GM12878 (cell line): Measurements from ENCODE around the gene CAPN10. TPM values are rescaled to one million over a fixed set of nuclear protein-coding genes. Genes with fewer than 3 reads are reported as not detected.

Experiments
- ATAC-seq: fragments of 200-7000 bp; cut with Tn5 transposase; 3 replicates; pipeline ENCODE4 v1.9.1; 2020; ENCODE audit warnings: mild to moderate bottlenecking, moderate library complexity
- BruUV-seq: library from RNA; stranded (reverse); fragments of 400-500 nt; replicated peaks from 2 replicates; lab custom pipeline; 2021; lab: Mats Ljungman, UMichigan
- CTCF ChIA-PET: fragments of 300-600 bp; sonication (Branson Sonifier 250); formaldehyde crosslinking; extraction: SDS; loops from one replicate; lab custom pipeline; 2021; ENCODE audit warnings: inconsistent platforms; lab: Yijun Ruan, JAX
- POLR2A ChIA-PET: fragments of 350-600 bp; formaldehyde crosslinking; extraction: SDS; loops from one replicate; lab custom pipeline; 2021; ENCODE audit warnings: inconsistent platforms; lab: Charles Lee
- RAD21 ChIA-PET: fragments of 300-600 bp; sonication (Branson Sonifier 250); formaldehyde crosslinking; loops from one replicate; lab custom pipeline; 2023; ENCODE audit warnings: antibody characterized with exemption; ENCODE audit not compliant: unreplicated experiment; lab: Charles Lee
- SMC1A ChIA-PET: fragments of 300-600 bp; sonication (Branson Sonifier 250); formaldehyde crosslinking; loops from one replicate; lab custom pipeline; 2023; ENCODE audit not compliant: unreplicated experiment, uncharacterized antibody; lab: Charles Lee
- DNase-seq: peaks from one replicate; pipeline ENCODE4 v3.0.0-alpha.2; 2011; ENCODE audit warnings: low read depth, low spot score
- FAIRE-seq: peaks from 3 replicates; lab custom pipeline; 2011; peaks lifted over from hg19 to GRCh38; lab: Jason Lieb, UNC
- H2AFZ ChIP-seq: 2 replicates; pipeline ENCODE4 v1.6.0; 2011; ENCODE audit warnings: low read depth, low read length, control low read depth; ENCODE audit not compliant: control insufficient read depth
- H3K27ac ChIP-seq: 2 replicates; pipeline ENCODE4 v1.5.1; 2011; ENCODE audit warnings: control low read depth; ENCODE audit not compliant: control insufficient read depth, insufficient read depth
- H3K27me3 ChIP-seq, 2 experiments: replicated peaks in 1 of 2; 2 replicates each; pipeline versions ENCODE4 v1.6.0 to v1.6.1; 2011; ENCODE audit warnings: low read length in 1 of 2; ENCODE audit not compliant: control insufficient read depth in 2 of 2, insufficient read depth in 2 of 2
- H3K36me3 ChIP-seq, 2 experiments: 2 replicates each; pipeline ENCODE4 v1.5.1; 2011; ENCODE audit warnings: low read length in 1 of 2; ENCODE audit not compliant: control insufficient read depth in 2 of 2, insufficient read depth in 2 of 2
- H3K4me1 ChIP-seq: 2 replicates; pipeline ENCODE4 v1.6.1; 2011; ENCODE audit warnings: mild to moderate bottlenecking, low read length, moderate library complexity, mixed read lengths; ENCODE audit not compliant: control insufficient read depth, insufficient read depth
- H3K4me2 ChIP-seq: 2 replicates; pipeline ENCODE4 v1.6.0; 2011; ENCODE audit warnings: control low read depth; ENCODE audit not compliant: control insufficient read depth, insufficient read depth
- H3K4me3 ChIP-seq: fragments of 200-600 bp; sonication (generic); 2 replicates; pipeline ENCODE4 v1.5.1; 2016
- H3K79me2 ChIP-seq: 2 replicates; pipeline ENCODE4 v1.6.0; 2011; ENCODE audit warnings: low read length; ENCODE audit not compliant: control insufficient read depth, insufficient read depth
- H3K9ac ChIP-seq: 2 replicates; pipeline ENCODE4 v1.8.0; 2011; ENCODE audit warnings: low read length, control low read depth, mixed read lengths; ENCODE audit not compliant: control insufficient read depth, insufficient read depth
- H3K9me3 ChIP-seq: replicated peaks from 3 replicates; pipeline ENCODE4 v1.5.1; 2011; ENCODE audit warnings: mild to moderate bottlenecking, low read length; ENCODE audit not compliant: control insufficient read depth, insufficient read depth
- H4K20me1 ChIP-seq: 2 replicates; pipeline ENCODE4 v1.6.0; 2011; ENCODE audit not compliant: control insufficient read depth, insufficient read depth
- NRF1 ChIP-seq: conservative IDR thresholded peaks from 2 replicates; pipeline ENCODE4 v1.6.1; 2011; ENCODE audit warnings: mild to moderate bottlenecking, low read depth, low read length, improper control_type of control experiment
- POLR2A ChIP-seq: IDR thresholded peaks from 2 replicates; pipeline ENCODE4 v1.6.1; 2011; ENCODE audit warnings: low read depth, mild to moderate bottlenecking, low read length
- POLR2AphosphoS2 ChIP-seq: IDR thresholded peaks from 2 replicates; pipeline ENCODE4 v1.6.1; 2011; ENCODE audit warnings: low read depth, mild to moderate bottlenecking, low read length, improper control_type of control experiment, moderate library complexity
- RCOR1 ChIP-seq: conservative IDR thresholded peaks from 2 replicates; pipeline ENCODE4 v1.6.1; 2012; ENCODE audit warnings: low read depth, low read length, improper control_type of control experiment
- TCF3 ChIP-seq: IDR thresholded peaks from 2 replicates; pipeline ENCODE4 v1.6.1; 2012; ENCODE audit warnings: low read depth, mild to moderate bottlenecking, low read length, borderline replicate concordance; ENCODE audit not compliant: insufficient read depth
- ZBED1 ChIP-seq: IDR thresholded peaks from 2 replicates; pipeline ENCODE4 v1.6.1; 2016; ENCODE audit warnings: borderline replicate concordance
- WGBS: methylation state at CpG from one replicate; pipeline ENCODE4 v1.1.6; 2016; ENCODE audit warnings: low lambda C conversion rate; ENCODE audit not compliant: insufficient replicate concordance, insufficient coverage; ENCODE audit errors: missing lambda C conversion rate; 5-methylcytosine and 5-hydroxymethylcytosine counted together
- in situ Hi-C: fragments of 300-500 bp; cut with MboI; formaldehyde crosslinking; loops from 9 replicates; pipeline ENCODE4 v1.14.3; 2018; ENCODE audit warnings: mixed read lengths
- intact Hi-C: fragments of 100-400 bp; cut with micrococcal nuclease; formaldehyde crosslinking; loops from one replicate; pipeline ENCODE4 v1.14.2; 2022; ENCODE audit not compliant: unreplicated experiment
- polyA plus RNA-seq, 11 experiments: library from polyadenylated mRNA; depleted of rRNA in 4 of 11; unstranded in 6 of 11; stranded (reverse) in 5 of 11; fragments of >200 nt; fragmentation: Nextera tagmentation in 4 of 11; fragmentation: Illumina TruSeq in 1 of 11; extraction: Ambion mirVana in 4 of 11; extraction: Trizol in 1 of 11; gene quantifications; 1 replicate in 1 of 11; 2 replicates in 10 of 11; pipeline versions ENCODE4 v1.2.1 to v1.2.3, GENCODE V29; 2011 to 2016; ENCODE audit warnings: inconsistent platforms in 2 of 11, missing spikeins in 2 of 11, low read depth in 1 of 11
- total RNA-seq, 4 experiments: library from RNA; depleted of rRNA in 3 of 4; stranded (reverse); fragments of >200 nt in 3 of 4; fragmentation: Illumina TruSeq in 1 of 4; extraction: Trizol in 1 of 4; gene quantifications; 2 replicates each; pipeline versions ENCODE4 v1.2.1 to v1.2.3, GENCODE V29; 2013 to 2021
- TF ChIP-seq, protein P1 (sequence below): fragments of 450-650 bp; IDR thresholded peaks from 2 replicates; pipeline ENCODE4 v1.6.1; 2017; ENCODE audit warnings: borderline replicate concordance
- TF ChIP-seq, protein P2 (sequence below): fragments of 450-650 bp; formaldehyde crosslinking; IDR thresholded peaks from 2 replicates; pipeline ENCODE4 v1.5.0; 2022; ENCODE audit warnings: mild to moderate bottlenecking, missing genetic modification characterization
- TF ChIP-seq, protein P3 (sequence below), 3 experiments: IDR thresholded peaks in 2 of 3; conservative IDR thresholded peaks in 1 of 3; 2 replicates each; pipeline ENCODE4 v1.5.1; 2011; ENCODE audit warnings: low read depth in 3 of 3, low read length in 3 of 3, mild to moderate bottlenecking in 3 of 3, control low read depth in 2 of 3, moderate library complexity in 2 of 3, inconsistent platforms in 1 of 3, mixed read lengths in 1 of 3; ENCODE audit not compliant: control insufficient read depth in 2 of 3, insufficient read depth in 1 of 3; ENCODE audit errors: extremely low read depth in 1 of 3

CAPN10 gene
- total and polyA plus RNA-seq, 10 of the 15 experiments (the other 5 are each of a cell fraction or from before 2014, with no cell fraction given), result 0.37 to 40.6 (median 17.5) TPM

DNA sequence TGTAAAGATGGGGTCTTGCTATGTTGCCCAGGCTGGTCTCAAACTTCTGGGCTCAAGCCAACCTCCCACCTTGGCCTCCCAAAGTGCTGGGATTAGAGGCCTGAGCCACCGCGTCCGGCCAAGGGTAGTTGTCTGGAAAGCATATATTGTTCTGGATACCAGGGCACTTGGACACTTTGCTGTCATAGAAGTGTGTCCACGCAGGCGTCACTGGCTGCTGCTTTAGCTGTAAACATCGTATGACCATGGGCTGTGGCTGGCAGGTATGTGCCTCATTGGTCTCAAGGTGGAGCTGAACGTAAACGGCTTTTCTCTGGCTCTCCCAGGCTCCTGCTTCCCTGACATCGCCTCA is 35.5 kb downstream of the CAPN10 start (continued):
- TF ChIP-seq, protein P1, sequence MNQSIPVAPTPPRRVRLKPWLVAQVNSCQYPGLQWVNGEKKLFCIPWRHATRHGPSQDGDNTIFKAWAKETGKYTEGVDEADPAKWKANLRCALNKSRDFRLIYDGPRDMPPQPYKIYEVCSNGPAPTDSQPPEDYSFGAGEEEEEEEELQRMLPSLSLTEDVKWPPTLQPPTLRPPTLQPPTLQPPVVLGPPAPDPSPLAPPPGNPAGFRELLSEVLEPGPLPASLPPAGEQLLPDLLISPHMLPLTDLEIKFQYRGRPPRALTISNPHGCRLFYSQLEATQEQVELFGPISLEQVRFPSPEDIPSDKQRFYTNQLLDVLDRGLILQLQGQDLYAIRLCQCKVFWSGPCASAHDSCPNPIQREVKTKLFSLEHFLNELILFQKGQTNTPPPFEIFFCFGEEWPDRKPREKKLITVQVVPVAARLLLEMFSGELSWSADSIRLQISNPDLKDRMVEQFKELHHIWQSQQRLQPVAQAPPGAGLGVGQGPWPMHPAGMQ, result no peak
- TF ChIP-seq, protein P2, sequence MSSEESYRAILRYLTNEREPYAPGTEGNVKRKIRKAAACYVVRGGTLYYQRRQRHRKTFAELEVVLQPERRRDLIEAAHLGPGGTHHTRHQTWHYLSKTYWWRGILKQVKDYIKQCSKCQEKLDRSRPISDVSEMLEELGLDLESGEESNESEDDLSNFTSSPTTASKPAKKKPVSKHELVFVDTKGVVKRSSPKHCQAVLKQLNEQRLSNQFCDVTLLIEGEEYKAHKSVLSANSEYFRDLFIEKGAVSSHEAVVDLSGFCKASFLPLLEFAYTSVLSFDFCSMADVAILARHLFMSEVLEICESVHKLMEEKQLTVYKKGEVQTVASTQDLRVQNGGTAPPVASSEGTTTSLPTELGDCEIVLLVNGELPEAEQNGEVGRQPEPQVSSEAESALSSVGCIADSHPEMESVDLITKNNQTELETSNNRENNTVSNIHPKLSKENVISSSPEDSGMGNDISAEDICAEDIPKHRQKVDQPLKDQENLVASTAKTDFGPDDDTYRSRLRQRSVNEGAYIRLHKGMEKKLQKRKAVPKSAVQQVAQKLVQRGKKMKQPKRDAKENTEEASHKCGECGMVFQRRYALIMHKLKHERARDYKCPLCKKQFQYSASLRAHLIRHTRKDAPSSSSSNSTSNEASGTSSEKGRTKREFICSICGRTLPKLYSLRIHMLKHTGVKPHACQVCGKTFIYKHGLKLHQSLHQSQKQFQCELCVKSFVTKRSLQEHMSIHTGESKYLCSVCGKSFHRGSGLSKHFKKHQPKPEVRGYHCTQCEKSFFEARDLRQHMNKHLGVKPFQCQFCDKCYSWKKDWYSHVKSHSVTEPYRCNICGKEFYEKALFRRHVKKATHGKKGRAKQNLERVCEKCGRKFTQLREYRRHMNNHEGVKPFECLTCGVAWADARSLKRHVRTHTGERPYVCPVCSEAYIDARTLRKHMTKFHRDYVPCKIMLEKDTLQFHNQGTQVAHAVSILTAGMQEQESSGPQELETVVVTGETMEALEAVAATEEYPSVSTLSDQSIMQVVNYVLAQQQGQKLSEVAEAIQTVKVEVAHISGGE (CRISPR knock-in tag), result no peak
- no peak for TF ChIP-seq TCF3
- no peak for TF ChIP-seq POLR2A
- TF ChIP-seq POLR2AphosphoS2, result no peak
- TF ChIP-seq, all 136 proteins: peak for 0

DNA sequence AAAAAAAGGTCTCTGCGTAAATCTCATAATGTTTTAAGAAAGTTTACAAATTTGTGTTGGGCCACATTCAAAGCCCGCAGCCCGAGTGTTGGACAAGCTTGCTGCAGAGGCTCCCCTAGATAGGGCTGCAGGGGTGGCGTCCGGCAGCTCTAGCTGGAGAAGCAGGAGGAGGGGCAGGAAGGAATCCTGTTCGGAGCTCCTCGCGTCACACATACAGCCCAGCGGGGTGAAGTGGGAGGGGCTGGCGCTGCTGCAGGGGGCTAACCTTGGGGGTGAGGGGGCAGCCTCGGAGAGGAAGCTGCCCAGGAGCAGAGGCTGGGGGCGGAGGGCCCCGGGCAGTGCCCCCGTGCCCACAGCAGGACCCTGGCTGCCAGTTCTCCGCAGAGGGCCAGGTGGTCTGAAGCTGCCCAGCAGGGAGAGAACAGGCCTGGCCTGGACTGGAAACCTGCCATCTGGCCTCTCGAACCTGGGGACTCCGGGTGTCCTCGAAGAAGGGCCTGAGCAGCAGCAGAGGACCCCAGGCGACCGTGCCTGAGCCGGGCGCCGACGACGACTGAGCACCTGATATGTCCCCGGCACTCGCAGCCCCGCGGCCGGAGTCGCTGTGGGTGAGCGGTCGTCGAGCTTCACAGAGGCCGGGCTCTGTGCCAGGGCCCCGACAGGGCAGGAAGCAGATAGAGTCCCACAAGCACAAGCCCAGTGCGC is 36.1 kb downstream of the CAPN10 start:
- in situ Hi-C loops, result no loop called here
- Histone ChIP-seq H3K27me3 (no peaks in the 10 kb centered on the region), H4K20me1 (no peaks in the 10 kb centered on the region), H3K79me2 (no peaks in the 10 kb centered on the region), H3K4me3 (no peak overlapping the region), H2AFZ (no peak overlapping the region), H3K27ac (no peak overlapping the region), H3K4me2 (no peak overlapping the region), H3K4me1 (peaks cover 49% of the 10 kb centered on the region), H3K9ac (no peak overlapping the region), H3K9me3 (peaks cover 3% of the 10 kb centered on the region), H3K36me3 (no peaks in the 10 kb centered on the region)
- no peak for TF ChIP-seq NRF1
- no peak for TF ChIP-seq RCOR1
- TF ChIP-seq ZBED1, result no peak
- TF ChIP-seq, protein P3, sequence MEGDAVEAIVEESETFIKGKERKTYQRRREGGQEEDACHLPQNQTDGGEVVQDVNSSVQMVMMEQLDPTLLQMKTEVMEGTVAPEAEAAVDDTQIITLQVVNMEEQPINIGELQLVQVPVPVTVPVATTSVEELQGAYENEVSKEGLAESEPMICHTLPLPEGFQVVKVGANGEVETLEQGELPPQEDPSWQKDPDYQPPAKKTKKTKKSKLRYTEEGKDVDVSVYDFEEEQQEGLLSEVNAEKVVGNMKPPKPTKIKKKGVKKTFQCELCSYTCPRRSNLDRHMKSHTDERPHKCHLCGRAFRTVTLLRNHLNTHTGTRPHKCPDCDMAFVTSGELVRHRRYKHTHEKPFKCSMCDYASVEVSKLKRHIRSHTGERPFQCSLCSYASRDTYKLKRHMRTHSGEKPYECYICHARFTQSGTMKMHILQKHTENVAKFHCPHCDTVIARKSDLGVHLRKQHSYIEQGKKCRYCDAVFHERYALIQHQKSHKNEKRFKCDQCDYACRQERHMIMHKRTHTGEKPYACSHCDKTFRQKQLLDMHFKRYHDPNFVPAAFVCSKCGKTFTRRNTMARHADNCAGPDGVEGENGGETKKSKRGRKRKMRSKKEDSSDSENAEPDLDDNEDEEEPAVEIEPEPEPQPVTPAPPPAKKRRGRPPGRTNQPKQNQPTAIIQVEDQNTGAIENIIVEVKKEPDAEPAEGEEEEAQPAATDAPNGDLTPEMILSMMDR (IDR thresholded peaks at IDR 0.05 in 2 of 3, conservative IDR thresholded peaks at IDR 0.05 in 1 of 3; ENCODE audit: control insufficient read depth in 2 of 3, extremely low read depth in 1 of 3, insufficient read depth in 1 of 3, low read depth in 3 of 3, low read length in 3 of 3), result no peak
- CTCF ChIA-PET, result interaction anchor here (2.5 to 3.1 kb wide), 2 partner anchors 57 to 109 kb away, joined by 12 to 17 read pairs; no protein-coding TSS in a partner anchor
- intact Hi-C loops, result no loop called here
- RAD21 ChIA-PET, result interaction anchor here (2.1 to 2.5 kb wide), 2 partner anchors 36 to 109 kb away, joined by 7 to 12 read pairs; partner anchors contain the start of gene CAPN10
- no peak for ATAC-seq
- POLR2A ChIA-PET, result interaction anchor here (1.5 to 2.0 kb wide), 2 partner anchors 36 to 58 kb away, joined by 5 to 9 read pairs; partner anchors contain the start of gene CAPN10
- SMC1A ChIA-PET, result interaction anchor here (2.0 to 2.9 kb wide), 2 partner anchors 39 to 71 kb away, joined by 5 to 13 read pairs; no protein-coding TSS in a partner anchor
- no peak for FAIRE-seq
- DNase-seq, result no peak
- 73% methylated on average over 37 of the region's 37 CpGs for WGBS
- no TSS peak for BruUV-seq
